ENCODE results near the gene ERVH48-1. TPM values are rescaled to one million over a fixed set of nuclear protein-coding genes. Genes with fewer than 3 reads are reported as not detected.

The ERVH48-1 gene
- total and polyA plus RNA-seq, 4 donors = 0.03 to 0.19 TPM; not detected in 2

DNA sequence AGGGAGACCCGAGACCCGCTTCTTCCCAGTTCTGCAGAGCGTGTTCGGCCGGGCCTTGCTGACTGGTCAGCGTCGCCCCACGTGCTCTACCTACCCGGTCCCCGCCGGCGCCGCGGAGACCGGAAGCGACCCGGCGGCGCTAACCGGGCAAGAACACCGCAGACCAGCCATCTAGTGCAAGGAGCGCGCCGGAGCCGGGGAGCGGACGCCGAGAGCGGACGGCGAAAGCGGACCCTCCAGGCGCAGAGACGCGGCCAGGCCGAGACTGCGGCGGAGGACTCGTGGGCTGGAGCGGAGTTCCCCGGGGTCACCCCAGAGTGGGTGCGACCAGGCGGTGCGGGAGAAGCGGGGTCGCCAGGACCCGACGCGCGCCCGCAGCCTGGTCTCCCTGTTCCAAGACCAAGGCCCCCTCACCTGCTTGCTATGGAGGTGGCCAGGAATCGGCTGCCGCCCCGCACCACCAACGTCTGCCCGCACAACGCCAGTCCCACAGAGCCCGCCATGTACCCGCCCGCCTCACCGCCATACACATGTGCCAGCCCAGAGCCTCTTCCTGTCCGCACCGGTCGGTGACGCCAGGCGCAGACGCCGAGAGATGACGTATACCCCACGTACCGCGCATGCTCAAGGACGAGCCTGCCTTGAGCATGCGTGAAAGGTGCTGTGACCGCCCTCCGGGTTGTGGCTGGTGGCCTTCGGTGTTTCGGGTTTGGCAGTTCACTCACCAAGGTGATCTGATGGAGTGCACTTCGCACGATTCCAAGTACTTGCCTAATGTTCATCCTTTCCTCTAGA is 46.2 kb downstream of the ERVH48-1 start, which contains the start of gene WDR4:
WDR4 (minus strand) TSS at position 547 of the 795 bp plus-strand sequence; CDS start at position 503, 44 bp downstream.
- Histone ChIP-seq H3K4me3 (ENCODE audit: low read depth in 1 of 3, low read length in 3 of 3) (peak within 1 kb of the TSS; percentile 84 to 98 (median 85)), H3K9me3 (ENCODE audit: control insufficient read depth in 4 of 4, low read length in 3 of 4) (no peaks in the 10 kb centered on the region), H3K36me3 (ENCODE audit: control insufficient read depth in 4 of 4, insufficient read depth in 3 of 4, low read depth in 1 of 4, low read length in 3 of 4) (peaks cover 3 to 4% (median 4%) of the 10 kb centered on the region in 4 donors), H3K9ac (ENCODE audit: low read depth in 1 of 2, low read length in 2 of 2) (peak within 1 kb of the TSS; percentile 86 to 90), H3K27me3 (ENCODE audit: control insufficient read depth in 4 of 4, insufficient read depth in 4 of 4, low read length in 3 of 4) (no peaks in the 10 kb centered on the region), H3K27ac (ENCODE audit: low read depth in 1 of 2, low read length in 2 of 2) (peak within 1 kb of the TSS; percentile 81 to 91), H3K4me1 (ENCODE audit: control insufficient read depth in 4 of 4, insufficient read depth in 4 of 4, low read length in 3 of 4) (peaks cover 1 to 17% (median 14%) of the 10 kb centered on the region in 4 donors)
- under 1% methylated on average over 80 of the region's 80 CpGs for WGBS
- TF ChIP-seq RXRA (IDR thresholded peaks at IDR 0.05) = peak in 1 of 2 donors; percentile 49
- TF ChIP-seq, protein P1, sequence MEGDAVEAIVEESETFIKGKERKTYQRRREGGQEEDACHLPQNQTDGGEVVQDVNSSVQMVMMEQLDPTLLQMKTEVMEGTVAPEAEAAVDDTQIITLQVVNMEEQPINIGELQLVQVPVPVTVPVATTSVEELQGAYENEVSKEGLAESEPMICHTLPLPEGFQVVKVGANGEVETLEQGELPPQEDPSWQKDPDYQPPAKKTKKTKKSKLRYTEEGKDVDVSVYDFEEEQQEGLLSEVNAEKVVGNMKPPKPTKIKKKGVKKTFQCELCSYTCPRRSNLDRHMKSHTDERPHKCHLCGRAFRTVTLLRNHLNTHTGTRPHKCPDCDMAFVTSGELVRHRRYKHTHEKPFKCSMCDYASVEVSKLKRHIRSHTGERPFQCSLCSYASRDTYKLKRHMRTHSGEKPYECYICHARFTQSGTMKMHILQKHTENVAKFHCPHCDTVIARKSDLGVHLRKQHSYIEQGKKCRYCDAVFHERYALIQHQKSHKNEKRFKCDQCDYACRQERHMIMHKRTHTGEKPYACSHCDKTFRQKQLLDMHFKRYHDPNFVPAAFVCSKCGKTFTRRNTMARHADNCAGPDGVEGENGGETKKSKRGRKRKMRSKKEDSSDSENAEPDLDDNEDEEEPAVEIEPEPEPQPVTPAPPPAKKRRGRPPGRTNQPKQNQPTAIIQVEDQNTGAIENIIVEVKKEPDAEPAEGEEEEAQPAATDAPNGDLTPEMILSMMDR (IDR thresholded peaks at IDR 0.05; ENCODE audit: low read depth, low read length, missing input control) = no peak
- peak; percentile 43 to 84 for TF ChIP-seq GABPA (IDR thresholded peaks at IDR 0.05 in 1 of 2, conservative IDR thresholded peaks at IDR 0.05 in 1 of 2)
- TF ChIP-seq, protein P2, sequence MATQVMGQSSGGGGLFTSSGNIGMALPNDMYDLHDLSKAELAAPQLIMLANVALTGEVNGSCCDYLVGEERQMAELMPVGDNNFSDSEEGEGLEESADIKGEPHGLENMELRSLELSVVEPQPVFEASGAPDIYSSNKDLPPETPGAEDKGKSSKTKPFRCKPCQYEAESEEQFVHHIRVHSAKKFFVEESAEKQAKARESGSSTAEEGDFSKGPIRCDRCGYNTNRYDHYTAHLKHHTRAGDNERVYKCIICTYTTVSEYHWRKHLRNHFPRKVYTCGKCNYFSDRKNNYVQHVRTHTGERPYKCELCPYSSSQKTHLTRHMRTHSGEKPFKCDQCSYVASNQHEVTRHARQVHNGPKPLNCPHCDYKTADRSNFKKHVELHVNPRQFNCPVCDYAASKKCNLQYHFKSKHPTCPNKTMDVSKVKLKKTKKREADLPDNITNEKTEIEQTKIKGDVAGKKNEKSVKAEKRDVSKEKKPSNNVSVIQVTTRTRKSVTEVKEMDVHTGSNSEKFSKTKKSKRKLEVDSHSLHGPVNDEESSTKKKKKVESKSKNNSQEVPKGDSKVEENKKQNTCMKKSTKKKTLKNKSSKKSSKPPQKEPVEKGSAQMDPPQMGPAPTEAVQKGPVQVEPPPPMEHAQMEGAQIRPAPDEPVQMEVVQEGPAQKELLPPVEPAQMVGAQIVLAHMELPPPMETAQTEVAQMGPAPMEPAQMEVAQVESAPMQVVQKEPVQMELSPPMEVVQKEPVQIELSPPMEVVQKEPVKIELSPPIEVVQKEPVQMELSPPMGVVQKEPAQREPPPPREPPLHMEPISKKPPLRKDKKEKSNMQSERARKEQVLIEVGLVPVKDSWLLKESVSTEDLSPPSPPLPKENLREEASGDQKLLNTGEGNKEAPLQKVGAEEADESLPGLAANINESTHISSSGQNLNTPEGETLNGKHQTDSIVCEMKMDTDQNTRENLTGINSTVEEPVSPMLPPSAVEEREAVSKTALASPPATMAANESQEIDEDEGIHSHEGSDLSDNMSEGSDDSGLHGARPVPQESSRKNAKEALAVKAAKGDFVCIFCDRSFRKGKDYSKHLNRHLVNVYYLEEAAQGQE (IDR thresholded peaks at IDR 0.05) = peak; percentile 32
- no peak for TF ChIP-seq FOXA2 (IDR thresholded peaks at IDR 0.05)
- peak in 1 of 2 donors; percentile 24 for TF ChIP-seq HNF4A (conservative IDR thresholded peaks at IDR 0.05)
- TF ChIP-seq, protein P3, sequence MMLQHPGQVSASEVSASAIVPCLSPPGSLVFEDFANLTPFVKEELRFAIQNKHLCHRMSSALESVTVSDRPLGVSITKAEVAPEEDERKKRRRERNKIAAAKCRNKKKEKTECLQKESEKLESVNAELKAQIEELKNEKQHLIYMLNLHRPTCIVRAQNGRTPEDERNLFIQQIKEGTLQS (IDR thresholded peaks at IDR 0.05) = no peak
- TF ChIP-seq, protein P4, sequence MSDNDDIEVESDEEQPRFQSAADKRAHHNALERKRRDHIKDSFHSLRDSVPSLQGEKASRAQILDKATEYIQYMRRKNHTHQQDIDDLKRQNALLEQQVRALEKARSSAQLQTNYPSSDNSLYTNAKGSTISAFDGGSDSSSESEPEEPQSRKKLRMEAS (IDR thresholded peaks at IDR 0.05) = peak; percentile 99
- no peak for TF ChIP-seq EGR1 (IDR thresholded peaks at IDR 0.05; ENCODE audit: low read depth in 2 of 2)
- no peak for TF ChIP-seq HNF4G (IDR thresholded peaks at IDR 0.05)
- TF ChIP-seq JUND (IDR thresholded peaks at IDR 0.05) = peak in 1 of 2 donors; percentile 32
- TF ChIP-seq YY1 (IDR thresholded peaks at IDR 0.05) = peak; percentile 92
- no peak for TF ChIP-seq RAD21 (IDR thresholded peaks at IDR 0.05)
- peak; percentile 44 for TF ChIP-seq SP1 (IDR thresholded peaks at IDR 0.05)
- TF ChIP-seq NR2F2 (IDR thresholded peaks at IDR 0.05) = no peak
- TF ChIP-seq TAF1 (conservative IDR thresholded peaks at IDR 0.05) = peak; percentile 96
- no peak for TF ChIP-seq FOXA1 (IDR thresholded peaks at IDR 0.05)
- TF ChIP-seq, protein P5, sequence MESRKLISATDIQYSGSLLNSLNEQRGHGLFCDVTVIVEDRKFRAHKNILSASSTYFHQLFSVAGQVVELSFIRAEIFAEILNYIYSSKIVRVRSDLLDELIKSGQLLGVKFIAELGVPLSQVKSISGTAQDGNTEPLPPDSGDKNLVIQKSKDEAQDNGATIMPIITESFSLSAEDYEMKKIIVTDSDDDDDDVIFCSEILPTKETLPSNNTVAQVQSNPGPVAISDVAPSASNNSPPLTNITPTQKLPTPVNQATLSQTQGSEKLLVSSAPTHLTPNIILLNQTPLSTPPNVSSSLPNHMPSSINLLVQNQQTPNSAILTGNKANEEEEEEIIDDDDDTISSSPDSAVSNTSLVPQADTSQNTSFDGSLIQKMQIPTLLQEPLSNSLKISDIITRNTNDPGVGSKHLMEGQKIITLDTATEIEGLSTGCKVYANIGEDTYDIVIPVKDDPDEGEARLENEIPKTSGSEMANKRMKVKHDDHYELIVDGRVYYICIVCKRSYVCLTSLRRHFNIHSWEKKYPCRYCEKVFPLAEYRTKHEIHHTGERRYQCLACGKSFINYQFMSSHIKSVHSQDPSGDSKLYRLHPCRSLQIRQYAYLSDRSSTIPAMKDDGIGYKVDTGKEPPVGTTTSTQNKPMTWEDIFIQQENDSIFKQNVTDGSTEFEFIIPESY (IDR thresholded peaks at IDR 0.05) = peak; percentile 49
- peak; percentile 99 for DNase-seq (ENCODE audit: low spot score)

Data from liver (tissue), 9 donors.